Psoas muscle (tissue), 8 donors: ENCODE measurements around the gene KANTR. TPM values are rescaled to one million over a fixed set of nuclear protein-coding genes. Genes with fewer than 3 reads are reported as not detected.

ENCODE experiments used
- ATAC-seq, 4 donors: fragments of 200-7000 bp; cut with Tn5 transposase; one replicate each; pipeline ENCODE4 v1.9.1; 2020; ENCODE audit warnings: moderate library complexity in 3 of 4, mild to moderate bottlenecking in 2 of 4
- DNase-seq, 2 donors: peaks; one replicate each; pipeline ENCODE4 v3.0.0-alpha.2; 2020
- H3K27ac ChIP-seq: fragments of 200-600 bp; one replicate; pipeline ENCODE4 v1.8.0; 2022
- H3K27me3 ChIP-seq, 3 donors: fragments of 200-600 bp in 1 of 3; one replicate each; pipeline versions ENCODE4 v1.6.1 to v1.8.0; 2013 to 2022; ENCODE audit warnings: low read length in 2 of 3, mild to moderate bottlenecking in 2 of 3, moderate library complexity in 1 of 3; ENCODE audit not compliant: insufficient read depth in 3 of 3
- H3K36me3 ChIP-seq, 2 donors: fragments of 200-600 bp in 1 of 2; one replicate each; pipeline versions ENCODE4 v1.6.1 to v1.8.0; 2013 to 2022; ENCODE audit warnings: low read depth in 1 of 2, mild to moderate bottlenecking in 1 of 2, moderate library complexity in 1 of 2; ENCODE audit not compliant: insufficient read depth in 1 of 2
- H3K4me1 ChIP-seq: fragments of 200-600 bp; one replicate; pipeline ENCODE4 v1.8.0; 2022
- H3K4me3 ChIP-seq: fragments of 200-600 bp; one replicate; pipeline ENCODE4 v1.8.0; 2022; ENCODE audit warnings: mild to moderate bottlenecking
- H3K9me3 ChIP-seq: fragments of 200-600 bp; one replicate; pipeline ENCODE4 v1.8.0; 2022
- CTCF ChIP-seq: fragments of 200-600 bp; IDR thresholded peaks from one replicate; pipeline ENCODE4 v1.8.0; 2022; ENCODE audit warnings: antibody characterized with exemption
- WGBS, 3 donors: extraction: QIAGEN DNeasy Blood & Tissue Kit; methylation state at CpG; one replicate each; pipeline versions ENCODE4 v1.1.6 to v1.1.7; 2013; 5-methylcytosine and 5-hydroxymethylcytosine counted together
- intact Hi-C, 2 donors: fragments of 100-400 bp; cut with DNase I; formaldehyde crosslinking; loops; one replicate each; pipeline versions ENCODE4 v1.11.0 to v1.14.2; 2022
- polyA plus RNA-seq, 3 donors: library from polyadenylated mRNA; stranded (reverse); fragments of 200-250 nt; gene quantifications; one replicate each; pipeline ENCODE4 v1.2.3, GENCODE V29; 2013
- total RNA-seq, 4 donors: library from RNA; stranded (reverse); fragmentation: NEBNext Ultra II Directional in 2 of 4; extraction: Animal tissue kit (Norgen Biotek cat#: 25700) in 2 of 4; gene quantifications; one replicate each; pipeline versions ENCODE4 v1.2.1 to v1.2.4, GENCODE V29; 2021 to 2023
- donor health status: healthy with polysubstance abuse.
- donor health status: DM: no; HTN: no; CAD: no; lungs with moderate emphysema.
- donor health status: Bipolar disorder and iron deficiency.
- donor health status: healthy.
- donor health status: DM: yes; HTN: yes; CAD: no.
- donor health status: DM: no; HTN: no; CAD: no.
- donor health status: DM: no; HTN: no; CAD: no.
- donor health status: DM: yes; HTN: yes; CAD: no.

KANTR gene
- total and polyA plus RNA-seq, 7 donors = 0.89 to 8.2 (median 3.7) TPM

GRCh38 chrX:53084043-53084570 lies 9.8 kb upstream of the KANTR start:
- Histone ChIP-seq H3K27ac (no peak overlapping the region), H3K36me3 (peaks cover 0 to 18% of the 10 kb centered on the region in 2 donors), H3K27me3 (peaks cover 0 to 40% (median 0%) of the 10 kb centered on the region in 3 donors), H3K4me3 (peak overlapping the region; percentile 73), H3K4me1 (no peaks in the 10 kb centered on the region), H3K9me3 (no peaks in the 10 kb centered on the region)
- no peak for DNase-seq
- no peak for ATAC-seq
- 66 to 90% (median 86%) methylated on average over 4 of the region's 4 CpGs for WGBS, 3 donors
- TF ChIP-seq CTCF = no peak
- intact Hi-C loops = loop anchor here (5.0 to 10.0 kb wide), 2 partner anchors 141 to 198 kb away; partner anchors contain the start of genes IQSEC2 (in 1 of the 2) and KDM5C (in 1 of the 2)

GRCh38 chrX:53084863-53085262 lies 9.1 kb upstream of the KANTR start:
- DNase-seq = no peak
- no peak for TF ChIP-seq CTCF
- intact Hi-C loops = loop anchor here (5.0 to 10.0 kb wide), 2 partner anchors 140 to 197 kb away; partner anchors contain the start of genes IQSEC2 (in 1 of the 2) and KDM5C (in 1 of the 2)
- Histone ChIP-seq H3K4me3 (no peak overlapping the region), H3K9me3 (no peaks in the 10 kb centered on the region), H3K27me3 (peaks cover 0 to 38% (median 0%) of the 10 kb centered on the region in 3 donors), H3K36me3 (peaks cover 0 to 18% of the 10 kb centered on the region in 2 donors), H3K4me1 (no peaks in the 10 kb centered on the region), H3K27ac (no peak overlapping the region)
- no peak for ATAC-seq
- 81 to 90% (median 84%) methylated on average over 7 to 9 of the region's 9 CpGs for WGBS, 3 donors

DNA sequence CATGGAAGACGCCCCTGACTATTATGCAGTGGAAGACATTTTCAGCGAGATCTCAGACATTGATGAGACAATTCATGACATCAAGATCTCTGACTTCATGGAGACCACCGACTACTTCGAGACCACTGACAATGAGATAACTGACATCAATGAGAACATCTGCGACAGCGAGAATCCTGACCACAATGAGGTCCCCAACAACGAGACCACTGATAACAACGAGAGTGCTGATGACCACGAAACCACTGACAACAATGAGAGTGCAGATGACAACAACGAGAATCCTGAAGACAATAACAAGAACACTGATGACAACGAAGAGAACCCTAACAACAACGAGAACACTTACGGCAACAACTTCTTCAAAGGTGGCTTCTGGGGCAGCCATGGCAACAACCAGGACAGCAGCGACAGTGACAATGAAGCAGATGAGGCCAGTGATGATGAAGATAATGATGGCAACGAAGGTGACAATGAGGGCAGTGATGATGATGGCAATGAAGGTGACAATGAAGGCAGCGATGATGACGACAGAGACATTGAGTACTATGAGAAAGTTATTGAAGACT lies 8.2 kb upstream of the KANTR start:
- DNase-seq = no peak
- intact Hi-C loops = loop anchor here in 1 of 2 donors (10.0 kb wide), 1 partner anchor 139 kb away; the partner anchor contains the start of gene KDM5C
- Histone ChIP-seq H3K4me1 (no peaks in the 10 kb centered on the region), H3K27me3 (peaks cover 0 to 29% (median 0%) of the 10 kb centered on the region in 3 donors), H3K4me3 (no peak overlapping the region), H3K27ac (no peak overlapping the region), H3K36me3 (peaks cover 0 to 18% of the 10 kb centered on the region in 2 donors), H3K9me3 (no peaks in the 10 kb centered on the region)
- TF ChIP-seq CTCF = no peak
- 82 to 89% (median 86%) methylated on average over 17 of the region's 17 CpGs for WGBS, 3 donors
- no peak for ATAC-seq

DNA sequence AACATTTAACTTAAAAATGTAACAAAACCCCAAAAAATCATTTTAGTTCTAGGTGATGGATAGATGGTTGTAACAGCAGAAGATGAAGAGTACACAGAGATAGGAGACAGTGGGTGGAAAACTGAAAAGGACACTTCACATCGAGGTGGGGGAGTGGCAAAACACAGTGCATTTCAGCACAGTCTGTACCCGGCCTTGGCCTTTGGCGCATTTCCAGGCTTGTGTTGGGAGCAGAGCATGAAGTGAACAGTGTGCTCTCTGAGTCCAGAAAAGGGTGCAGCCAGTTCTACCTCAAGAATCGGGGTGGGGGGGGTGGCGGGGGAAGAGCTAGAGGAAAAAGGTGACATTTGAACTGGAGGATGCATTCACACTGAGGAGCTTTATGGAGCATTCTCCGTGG lies 7.5 kb upstream of the KANTR start:
- Histone ChIP-seq H3K9me3 (no peaks in the 10 kb centered on the region), H3K4me3 (no peak overlapping the region), H3K36me3 (peaks cover 0 to 18% of the 10 kb centered on the region in 2 donors), H3K27ac (no peak overlapping the region), H3K27me3 (peaks cover 0 to 29% (median 0%) of the 10 kb centered on the region in 3 donors), H3K4me1 (no peaks in the 10 kb centered on the region)
- WGBS, 3 donors = 28 to 57% (median 40%) methylated on average over 6 of the region's 6 CpGs
- no peak for TF ChIP-seq CTCF
- intact Hi-C loops = loop anchor here in 1 of 2 donors (10.0 kb wide), 1 partner anchor 138 kb away; the partner anchor contains the start of gene KDM5C
- DNase-seq = peak in 1 of 2 donors; percentile 86
- ATAC-seq = peak in 2 of 4 donors; percentile 13 to 28
